ENCODE measurements around the gene TTLL11.

TTLL11 gene

DNA sequence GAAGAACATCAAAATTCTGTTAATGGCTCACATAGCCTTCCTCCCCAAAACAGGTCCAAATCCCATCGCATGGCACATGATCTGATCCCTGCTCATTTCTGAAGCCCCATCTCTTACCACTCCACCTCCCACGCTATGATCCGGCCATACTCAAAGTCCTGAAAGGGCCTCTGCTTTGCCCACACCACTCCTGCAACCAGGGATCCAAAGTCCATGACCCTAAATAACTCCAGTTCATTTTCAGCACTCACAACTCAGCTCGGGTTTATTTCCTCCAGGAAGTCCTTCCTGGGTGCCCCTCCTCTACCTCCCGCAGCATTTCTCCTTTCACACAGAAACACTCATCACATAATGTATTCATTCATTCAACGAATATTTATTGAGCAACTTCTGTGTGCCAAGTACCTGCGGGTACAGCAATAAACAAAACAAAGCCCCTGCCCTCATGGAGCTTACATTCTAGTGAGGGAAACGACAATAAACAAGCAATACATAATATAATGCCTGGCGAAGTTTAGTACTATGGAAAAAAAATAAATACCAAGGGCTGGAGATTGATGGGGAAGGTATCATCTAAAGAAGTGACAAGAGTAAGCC is 2.7 kb downstream of the TTLL11 start:
- Histone ChIP-seq H3K4me3 (ENCODE audit: low read length in 2 of 2) (peak overlapping the region; percentile 16 to 68), H3K36me3 (ENCODE audit: control insufficient read depth in 2 of 2, insufficient read depth in 2 of 2, low read length in 2 of 2) (no peaks in the 10 kb centered on the region), H3K27me3 (ENCODE audit: control insufficient read depth in 1 of 2, insufficient read depth in 2 of 2, low read length in 2 of 2) (no peaks in the 10 kb centered on the region), H3K4me1 (ENCODE audit: control insufficient read depth, insufficient read depth, low read length) (peaks cover 50% of the 10 kb centered on the region), H3K9ac (ENCODE audit: low read length in 2 of 2) (no peak overlapping the region), H3K9me3 (ENCODE audit: control insufficient read depth in 2 of 2, low read length in 2 of 2) (no peaks in the 10 kb centered on the region), H3K27ac (ENCODE audit: low read length) (no peak overlapping the region)

DNA sequence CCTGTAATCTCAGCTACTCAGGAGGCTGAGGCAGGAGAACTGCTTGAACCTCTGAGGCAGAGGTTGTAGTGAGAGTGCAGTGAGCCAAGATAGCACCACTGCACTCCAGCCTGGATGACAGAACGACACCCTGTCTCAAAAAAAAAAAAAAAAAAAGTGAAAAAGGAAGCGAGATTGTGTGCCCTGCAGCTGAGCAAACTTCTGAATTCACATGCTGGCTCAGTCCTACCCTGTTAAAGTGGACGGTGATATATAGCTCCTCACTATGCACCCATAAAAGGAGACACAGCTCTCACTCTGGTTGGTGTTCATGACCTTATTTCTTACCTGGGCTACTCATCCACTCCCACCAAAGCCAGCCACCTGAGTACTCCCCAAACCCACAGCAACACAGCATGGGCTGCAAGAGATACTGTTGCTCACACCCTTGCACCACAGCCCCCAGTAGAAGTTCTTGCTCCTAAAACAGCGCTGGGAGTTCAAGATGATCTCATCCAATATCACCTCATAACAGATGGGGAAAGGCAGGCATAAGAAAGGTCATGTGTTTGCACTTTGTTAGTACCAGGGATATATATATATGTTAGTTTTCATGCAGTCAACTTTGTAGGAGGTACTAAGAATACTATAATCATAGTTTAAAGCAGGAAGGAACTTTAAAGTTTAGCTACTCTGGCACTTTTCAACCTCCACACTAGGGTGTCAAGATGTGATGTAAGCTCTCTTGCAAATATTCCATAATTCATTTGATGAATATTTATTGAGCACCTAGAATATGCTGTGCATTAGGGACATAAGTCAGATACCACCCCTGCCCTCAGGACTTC is 4.0 kb downstream of the TTLL11 start:
- no peaks in the 10 kb centered on the region for H3K27me3 ChIP-seq (ENCODE audit: control insufficient read depth in 1 of 2, insufficient read depth in 2 of 2, low read length in 2 of 2)
- peak overlapping the region in 1 of 2 donors; percentile 47 for H3K9ac ChIP-seq (ENCODE audit: low read length in 2 of 2)

DNA sequence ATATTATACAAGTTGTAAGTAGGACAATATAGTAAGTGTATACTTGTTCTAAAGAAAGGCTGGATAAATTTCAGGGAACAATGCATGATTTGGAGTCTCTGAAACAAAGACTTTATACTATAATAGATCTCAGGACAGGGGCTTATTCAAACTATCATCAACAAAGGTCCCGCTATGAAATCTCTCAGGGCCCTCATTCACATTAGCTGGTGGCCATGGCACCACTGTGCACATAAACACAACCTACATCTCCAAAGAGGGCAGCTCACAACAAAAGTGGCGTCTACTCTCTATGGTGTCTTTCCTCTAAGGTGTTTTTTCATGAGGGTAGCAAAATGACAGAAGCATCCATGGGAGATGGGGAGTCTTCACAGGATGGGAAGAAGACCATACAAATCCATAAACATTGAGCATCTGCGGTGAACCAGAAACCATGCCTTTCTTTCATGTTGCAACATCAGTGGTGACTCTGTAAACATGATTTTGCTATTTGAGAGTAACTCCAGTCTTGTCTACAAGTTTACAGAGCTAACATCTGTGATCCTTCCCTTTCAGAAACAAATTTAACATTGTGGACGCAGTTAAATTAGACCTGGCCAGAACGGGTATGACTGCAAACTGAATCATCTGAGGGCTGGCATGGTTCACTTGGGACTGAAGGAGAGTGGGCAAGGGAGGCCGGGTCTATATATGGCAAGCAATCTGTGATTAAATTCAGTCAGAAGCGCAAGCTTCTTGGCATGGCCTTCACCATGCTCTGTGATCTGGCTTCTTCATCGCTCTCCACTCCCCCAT is 5.5 kb downstream of the TTLL11 start:
- Histone ChIP-seq H3K4me1 (ENCODE audit: control insufficient read depth, insufficient read depth, low read length) (peaks cover 51% of the 10 kb centered on the region), H3K9me3 (ENCODE audit: control insufficient read depth in 2 of 2, low read length in 2 of 2) (no peaks in the 10 kb centered on the region), H3K4me3 (ENCODE audit: low read length in 2 of 2) (peak overlapping the region in 1 of 2 donors; percentile 44), H3K36me3 (ENCODE audit: control insufficient read depth in 2 of 2, insufficient read depth in 2 of 2, low read length in 2 of 2) (no peaks in the 10 kb centered on the region), H3K27ac (ENCODE audit: low read length) (peak overlapping the region; percentile 90), H3K27me3 (ENCODE audit: control insufficient read depth in 1 of 2, insufficient read depth in 2 of 2, low read length in 2 of 2) (no peaks in the 10 kb centered on the region), H3K9ac (ENCODE audit: low read length in 2 of 2) (peak overlapping the region in 1 of 2 donors; percentile 14)

More for the DNA sequence above, 4.0 kb downstream of the TTLL11 start:
- H3K27ac ChIP-seq (ENCODE audit: low read length): peak overlapping the region; percentile 90
- peaks cover 52% of the 10 kb centered on the region for H3K4me1 ChIP-seq (ENCODE audit: control insufficient read depth, insufficient read depth, low read length)
- peak overlapping the region in 1 of 2 donors; percentile 55 for H3K4me3 ChIP-seq (ENCODE audit: low read length in 2 of 2)
- no peaks in the 10 kb centered on the region for H3K9me3 ChIP-seq (ENCODE audit: control insufficient read depth in 2 of 2, low read length in 2 of 2)
- H3K36me3 ChIP-seq (ENCODE audit: control insufficient read depth in 2 of 2, insufficient read depth in 2 of 2, low read length in 2 of 2): no peaks in the 10 kb centered on the region

DNA sequence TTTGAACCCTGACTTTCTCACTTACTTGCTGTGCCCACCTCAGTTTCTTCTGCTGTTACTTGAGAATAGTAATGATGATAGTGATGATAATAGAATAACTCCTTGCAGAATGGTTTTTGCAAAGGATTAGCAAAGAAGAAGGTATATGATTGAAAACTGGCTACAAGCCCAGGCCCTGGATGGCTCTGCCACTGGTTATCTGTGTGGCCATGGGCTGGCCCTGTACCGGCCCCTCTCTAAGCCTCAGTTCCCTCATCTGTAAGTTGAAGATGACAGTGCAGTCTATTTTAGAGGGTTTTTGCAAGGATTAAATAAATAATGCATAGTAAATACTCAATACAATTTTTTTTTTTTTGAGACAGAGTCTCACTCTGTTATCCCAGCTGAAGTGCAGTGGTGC is 6.2 kb downstream of the TTLL11 start:
- Histone ChIP-seq H3K27ac (ENCODE audit: low read length) (peak overlapping the region; percentile 90), H3K4me1 (ENCODE audit: control insufficient read depth, insufficient read depth, low read length) (peaks cover 44% of the 10 kb centered on the region), H3K9ac (ENCODE audit: low read length in 2 of 2) (no peak overlapping the region)

DNA sequence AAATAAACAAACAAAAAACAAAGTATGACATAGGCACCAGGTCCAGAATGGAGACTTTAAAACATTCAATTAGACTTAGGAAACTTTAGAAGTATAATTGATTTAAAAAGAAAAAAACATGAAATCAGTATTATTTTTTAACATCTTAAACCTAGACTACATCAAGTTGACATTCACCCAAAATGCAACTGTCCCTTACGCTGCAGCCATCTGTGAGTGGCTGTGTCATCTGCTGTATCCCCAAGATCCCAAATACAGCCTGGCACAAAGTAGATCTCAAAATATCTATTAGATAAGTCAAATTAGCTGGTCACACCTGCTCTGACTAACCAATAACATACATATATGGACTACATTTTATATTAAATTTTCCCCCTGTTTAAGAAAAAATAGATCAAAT is 7.8 kb downstream of the TTLL11 start:
- Histone ChIP-seq H3K9me3 (ENCODE audit: control insufficient read depth in 2 of 2, low read length in 2 of 2) (no peaks in the 10 kb centered on the region), H3K27ac (ENCODE audit: low read length) (no peak overlapping the region), H3K27me3 (ENCODE audit: control insufficient read depth in 1 of 2, insufficient read depth in 2 of 2, low read length in 2 of 2) (no peaks in the 10 kb centered on the region), H3K9ac (ENCODE audit: low read length in 2 of 2) (no peak overlapping the region), H3K4me1 (ENCODE audit: control insufficient read depth, insufficient read depth, low read length) (peaks cover 37% of the 10 kb centered on the region), H3K36me3 (ENCODE audit: control insufficient read depth in 2 of 2, insufficient read depth in 2 of 2, low read length in 2 of 2) (no peaks in the 10 kb centered on the region), H3K4me3 (ENCODE audit: low read length in 2 of 2) (no peak overlapping the region)

More for the DNA sequence above, 6.2 kb downstream of the TTLL11 start:
- Histone ChIP-seq H3K9me3 (ENCODE audit: control insufficient read depth in 2 of 2, low read length in 2 of 2) (no peaks in the 10 kb centered on the region), H3K27me3 (ENCODE audit: control insufficient read depth in 1 of 2, insufficient read depth in 2 of 2, low read length in 2 of 2) (no peaks in the 10 kb centered on the region), H3K36me3 (ENCODE audit: control insufficient read depth in 2 of 2, insufficient read depth in 2 of 2, low read length in 2 of 2) (no peaks in the 10 kb centered on the region), H3K4me3 (ENCODE audit: low read length in 2 of 2) (no peak overlapping the region)

DNA sequence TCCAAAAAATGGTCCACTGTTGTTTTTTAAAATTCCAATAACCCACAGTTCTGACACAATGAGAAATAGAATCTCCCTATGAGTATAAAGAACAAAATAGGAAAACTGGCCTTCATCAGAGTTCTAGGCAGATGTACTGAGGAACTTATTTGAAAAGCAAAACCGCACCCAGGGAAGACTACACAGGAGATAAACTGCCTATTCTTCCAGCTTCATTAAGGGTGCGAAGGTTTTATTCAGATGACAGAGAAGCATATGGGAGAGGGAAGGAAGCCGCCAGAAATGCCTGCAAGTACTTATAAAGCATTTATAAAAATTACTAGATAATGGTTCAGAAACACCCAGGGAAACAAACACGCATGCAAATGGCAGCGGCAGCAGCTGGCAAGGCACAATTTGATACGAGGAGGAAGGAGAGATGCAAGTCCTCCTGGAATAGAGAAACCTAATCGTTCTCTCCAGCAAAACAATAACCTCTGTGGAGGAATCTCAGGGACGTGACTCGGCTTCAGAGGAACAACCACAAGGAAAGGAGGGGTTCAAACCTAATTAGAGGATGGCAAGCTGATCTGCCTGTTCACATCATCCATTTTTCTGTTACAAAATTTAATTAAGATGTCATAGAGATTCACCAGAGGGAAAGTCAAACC is 9.0 kb downstream of the TTLL11 start:
- peak overlapping the region in 1 of 2 donors; percentile 5 for H3K9ac ChIP-seq (ENCODE audit: low read length in 2 of 2)
- H3K27me3 ChIP-seq (ENCODE audit: control insufficient read depth in 1 of 2, insufficient read depth in 2 of 2, low read length in 2 of 2): no peaks in the 10 kb centered on the region
- H3K4me1 ChIP-seq (ENCODE audit: control insufficient read depth, insufficient read depth, low read length): peaks cover 28% of the 10 kb centered on the region
- H3K36me3 ChIP-seq (ENCODE audit: control insufficient read depth in 2 of 2, insufficient read depth in 2 of 2, low read length in 2 of 2): no peaks in the 10 kb centered on the region
- peak overlapping the region in 1 of 2 donors; percentile 44 for H3K4me3 ChIP-seq (ENCODE audit: low read length in 2 of 2)
- H3K27ac ChIP-seq (ENCODE audit: low read length): peak overlapping the region; percentile 46
- H3K9me3 ChIP-seq (ENCODE audit: control insufficient read depth in 2 of 2, low read length in 2 of 2): no peaks in the 10 kb centered on the region

DNA sequence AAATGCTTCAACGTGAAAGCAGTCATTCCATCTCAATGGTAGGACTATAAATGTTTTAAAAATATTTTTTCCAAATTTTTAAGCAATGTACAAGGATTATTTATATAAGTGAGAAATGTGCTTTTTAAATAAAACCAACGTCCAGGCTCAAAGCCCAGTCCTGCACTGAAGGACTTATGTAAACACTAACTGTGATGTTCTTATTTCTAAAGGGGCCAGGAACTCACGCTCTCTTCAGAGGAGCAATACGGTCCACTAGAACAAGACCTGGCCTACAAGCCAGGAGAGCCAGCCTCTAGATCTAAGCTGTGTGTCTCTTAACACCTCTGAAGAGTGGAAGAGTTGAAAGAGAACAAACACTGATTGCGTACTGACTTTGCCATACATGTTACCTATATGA is 12.1 kb downstream of the TTLL11 start:
- no peaks in the 10 kb centered on the region for H3K27me3 ChIP-seq (ENCODE audit: control insufficient read depth in 1 of 2, insufficient read depth in 2 of 2, low read length in 2 of 2)
- peaks cover 19% of the 10 kb centered on the region for H3K4me1 ChIP-seq (ENCODE audit: control insufficient read depth, insufficient read depth, low read length)
- H3K27ac ChIP-seq (ENCODE audit: low read length): peak overlapping the region; percentile 62
- H3K36me3 ChIP-seq (ENCODE audit: control insufficient read depth in 2 of 2, insufficient read depth in 2 of 2, low read length in 2 of 2): no peaks in the 10 kb centered on the region
- no peak overlapping the region for H3K9ac ChIP-seq (ENCODE audit: low read length in 2 of 2)
- no peak overlapping the region for H3K4me3 ChIP-seq (ENCODE audit: low read length in 2 of 2)
- H3K9me3 ChIP-seq (ENCODE audit: control insufficient read depth in 2 of 2, low read length in 2 of 2): peaks cover 0 to 7% of the 10 kb centered on the region in 2 donors

DNA sequence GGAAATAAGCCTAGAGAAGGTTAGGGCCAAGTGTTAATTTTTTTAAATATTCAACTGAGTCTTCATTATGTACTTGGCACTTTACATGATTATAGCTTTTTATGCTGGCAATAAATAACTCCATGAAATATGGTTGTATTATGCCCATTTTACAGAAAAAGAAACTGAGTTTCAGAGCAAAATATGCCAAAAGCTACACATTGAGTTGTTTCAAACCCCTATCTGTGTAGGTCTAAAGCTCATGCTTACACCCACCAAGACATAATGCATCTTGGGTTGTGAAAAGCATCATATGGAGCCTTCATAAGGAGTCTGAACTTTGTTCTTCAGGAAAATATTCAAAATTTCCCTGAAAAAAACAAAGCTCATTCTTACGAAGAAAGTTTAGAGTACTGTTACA is 14.6 kb downstream of the TTLL11 start:
- H3K4me1 ChIP-seq (ENCODE audit: control insufficient read depth, insufficient read depth, low read length): peaks cover 26% of the 10 kb centered on the region
- H3K9ac ChIP-seq (ENCODE audit: low read length in 2 of 2): no peak overlapping the region
- H3K4me3 ChIP-seq (ENCODE audit: low read length in 2 of 2): no peak overlapping the region
- H3K36me3 ChIP-seq (ENCODE audit: control insufficient read depth in 2 of 2, insufficient read depth in 2 of 2, low read length in 2 of 2): no peaks in the 10 kb centered on the region
- H3K27ac ChIP-seq (ENCODE audit: low read length): no peak overlapping the region
- H3K9me3 ChIP-seq (ENCODE audit: control insufficient read depth in 2 of 2, low read length in 2 of 2): peaks cover 0 to 7% of the 10 kb centered on the region in 2 donors
- no peaks in the 10 kb centered on the region for H3K27me3 ChIP-seq (ENCODE audit: control insufficient read depth in 1 of 2, insufficient read depth in 2 of 2, low read length in 2 of 2)

DNA sequence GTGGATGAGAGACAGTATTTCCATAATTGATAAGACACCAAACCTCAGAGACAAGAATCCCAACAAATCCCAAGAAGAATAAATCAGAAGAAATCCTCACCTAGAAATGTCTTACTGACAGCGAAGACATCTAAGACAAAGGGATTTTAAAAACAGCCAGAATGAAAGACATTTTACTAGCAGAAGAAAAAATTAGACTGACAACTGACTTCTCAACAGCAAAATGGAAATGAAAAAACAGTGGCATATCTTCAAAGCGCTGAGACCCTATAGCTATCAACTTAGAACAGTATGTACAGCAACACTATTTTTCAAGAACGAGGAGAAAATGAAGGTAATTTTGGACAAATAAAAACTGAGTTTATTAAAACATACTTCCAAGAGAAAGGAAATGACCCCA is 16.3 kb downstream of the TTLL11 start:
- Histone ChIP-seq H3K36me3 (ENCODE audit: control insufficient read depth in 2 of 2, insufficient read depth in 2 of 2, low read length in 2 of 2) (peaks cover 0 to 2% of the 10 kb centered on the region in 2 donors), H3K9me3 (ENCODE audit: control insufficient read depth in 2 of 2, low read length in 2 of 2) (peaks cover 0 to 7% of the 10 kb centered on the region in 2 donors), H3K27ac (ENCODE audit: low read length) (peak overlapping the region; percentile 59), H3K4me1 (ENCODE audit: control insufficient read depth, insufficient read depth, low read length) (peaks cover 30% of the 10 kb centered on the region), H3K9ac (ENCODE audit: low read length in 2 of 2) (peak overlapping the region in 1 of 2 donors; percentile 50), H3K4me3 (ENCODE audit: low read length in 2 of 2) (no peak overlapping the region), H3K27me3 (ENCODE audit: control insufficient read depth in 1 of 2, insufficient read depth in 2 of 2, low read length in 2 of 2) (no peaks in the 10 kb centered on the region)

DNA sequence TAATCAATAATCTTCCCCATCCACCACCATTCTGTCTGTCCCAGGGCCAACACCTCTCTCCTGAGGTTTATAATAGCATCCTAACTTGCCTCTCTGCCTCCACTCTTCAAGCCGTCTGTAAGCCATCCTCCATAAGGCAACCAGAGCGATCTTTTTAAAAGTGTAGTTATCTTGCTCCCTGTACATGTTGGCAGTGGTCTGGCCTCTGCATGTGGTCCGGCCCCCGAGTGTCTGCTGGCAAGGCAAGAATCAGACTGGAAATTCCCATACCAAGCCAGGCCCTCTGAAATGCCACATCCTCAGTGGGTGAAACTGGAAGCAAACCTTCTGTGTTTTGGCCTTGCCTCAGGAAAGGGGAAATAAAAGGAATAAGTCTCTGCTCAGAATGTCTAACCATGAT is 17.0 kb downstream of the TTLL11 start:
- Histone ChIP-seq H3K27ac (ENCODE audit: low read length) (peak overlapping the region; percentile 59), H3K9ac (ENCODE audit: low read length in 2 of 2) (peak overlapping the region; percentile 43 to 50), H3K4me1 (ENCODE audit: control insufficient read depth, insufficient read depth, low read length) (peaks cover 31% of the 10 kb centered on the region)

More for the DNA sequence above, 17.0 kb downstream of the TTLL11 start:
- Histone ChIP-seq H3K36me3 (ENCODE audit: control insufficient read depth in 2 of 2, insufficient read depth in 2 of 2, low read length in 2 of 2) (peaks cover 0 to 4% of the 10 kb centered on the region in 2 donors), H3K4me3 (ENCODE audit: low read length in 2 of 2) (peak overlapping the region in 1 of 2 donors; percentile 8), H3K9me3 (ENCODE audit: control insufficient read depth in 2 of 2, low read length in 2 of 2) (peaks cover 0 to 7% of the 10 kb centered on the region in 2 donors), H3K27me3 (ENCODE audit: control insufficient read depth in 1 of 2, insufficient read depth in 2 of 2, low read length in 2 of 2) (no peaks in the 10 kb centered on the region)
